Breast epithelium (tissue), 3 donors: ENCODE measurements around the gene SLC25A1.

Source experiments
- POLR2A ChIP-seq: fragments of 450-650 bp; IDR thresholded peaks from one replicate; pipeline ENCODE4 v1.6.1; 2016; ENCODE audit warnings: antibody characterized with exemption, mild to moderate bottlenecking, moderate library complexity
- TF ChIP-seq, protein P1 (sequence below), 3 donors: fragments of 450-650 bp; IDR thresholded peaks; one replicate each; pipeline ENCODE4 v1.5.1; 2016 to 2017; ENCODE audit warnings: antibody characterized with exemption in 3 of 3, mild to moderate bottlenecking in 3 of 3, moderate library complexity in 3 of 3

DNA sequence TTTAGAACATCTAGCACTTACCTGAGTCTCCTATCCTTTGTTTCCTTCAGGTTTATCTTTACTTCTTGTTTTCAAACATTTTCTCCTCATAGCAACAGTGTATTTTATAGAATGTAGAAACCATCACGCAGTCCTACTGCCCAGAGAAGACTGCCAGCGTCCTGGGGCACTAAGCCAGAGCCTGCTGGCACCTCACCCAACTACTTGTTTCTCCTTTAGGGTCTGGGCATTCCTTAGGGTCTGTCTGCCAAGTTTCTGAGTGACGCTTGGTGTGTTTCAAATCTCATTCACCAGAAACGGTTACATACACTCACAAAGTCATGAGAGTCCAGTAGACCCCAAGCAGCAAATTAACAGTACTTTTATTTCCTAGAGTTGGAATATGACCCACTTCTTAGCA is 49.6 kb upstream of the SLC25A1 start:
- no peak for TF ChIP-seq POLR2A
- TF ChIP-seq, protein P1, sequence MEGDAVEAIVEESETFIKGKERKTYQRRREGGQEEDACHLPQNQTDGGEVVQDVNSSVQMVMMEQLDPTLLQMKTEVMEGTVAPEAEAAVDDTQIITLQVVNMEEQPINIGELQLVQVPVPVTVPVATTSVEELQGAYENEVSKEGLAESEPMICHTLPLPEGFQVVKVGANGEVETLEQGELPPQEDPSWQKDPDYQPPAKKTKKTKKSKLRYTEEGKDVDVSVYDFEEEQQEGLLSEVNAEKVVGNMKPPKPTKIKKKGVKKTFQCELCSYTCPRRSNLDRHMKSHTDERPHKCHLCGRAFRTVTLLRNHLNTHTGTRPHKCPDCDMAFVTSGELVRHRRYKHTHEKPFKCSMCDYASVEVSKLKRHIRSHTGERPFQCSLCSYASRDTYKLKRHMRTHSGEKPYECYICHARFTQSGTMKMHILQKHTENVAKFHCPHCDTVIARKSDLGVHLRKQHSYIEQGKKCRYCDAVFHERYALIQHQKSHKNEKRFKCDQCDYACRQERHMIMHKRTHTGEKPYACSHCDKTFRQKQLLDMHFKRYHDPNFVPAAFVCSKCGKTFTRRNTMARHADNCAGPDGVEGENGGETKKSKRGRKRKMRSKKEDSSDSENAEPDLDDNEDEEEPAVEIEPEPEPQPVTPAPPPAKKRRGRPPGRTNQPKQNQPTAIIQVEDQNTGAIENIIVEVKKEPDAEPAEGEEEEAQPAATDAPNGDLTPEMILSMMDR (IDR thresholded peaks at IDR 0.05), result no peak
